ENCODE data around the gene CSPG4.

DNA sequence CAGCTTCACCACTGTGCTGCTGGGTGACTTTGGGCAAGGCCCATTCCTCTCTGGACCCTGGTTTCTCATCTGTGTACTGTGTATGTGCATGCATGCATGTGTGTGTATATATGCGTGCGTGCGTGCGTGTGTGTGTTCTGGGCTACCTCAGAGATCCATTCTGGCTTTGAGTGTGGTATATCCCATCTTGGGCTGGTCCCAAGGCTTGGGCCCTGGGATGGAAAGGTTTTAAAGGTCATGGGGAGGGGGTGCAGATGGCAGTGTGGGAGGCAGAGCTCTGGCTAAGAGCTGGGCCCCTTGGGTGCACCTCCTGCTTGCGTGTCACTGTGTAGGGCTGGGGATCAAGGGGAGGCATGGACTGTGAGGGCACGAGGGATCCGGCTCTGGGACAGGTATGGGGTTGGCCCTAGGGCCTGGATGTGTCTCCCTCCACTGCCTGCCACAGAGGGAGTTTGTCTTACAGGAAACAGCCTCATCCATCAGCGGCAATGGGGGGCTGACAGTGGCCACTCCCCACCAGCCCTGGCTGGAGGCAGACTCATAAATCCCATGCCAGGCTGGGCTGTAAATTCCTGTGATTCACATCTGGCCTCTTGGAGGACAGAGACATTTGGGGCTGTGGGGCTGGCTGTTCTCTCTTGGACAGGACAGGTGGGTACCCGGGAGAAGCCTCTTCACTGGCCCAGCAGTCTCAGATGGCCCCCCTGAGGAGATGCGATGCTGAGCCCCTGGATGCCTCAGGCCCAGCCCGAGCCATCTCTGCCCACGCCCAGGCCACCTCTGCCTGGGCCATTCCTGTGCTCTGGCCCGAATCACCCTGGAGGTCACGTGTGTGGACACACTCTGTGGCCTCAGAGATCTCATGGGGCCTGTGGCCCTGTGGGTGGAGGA, 21.4 kb upstream of the CSPG4 start:
- TF ChIP-seq, protein P1, sequence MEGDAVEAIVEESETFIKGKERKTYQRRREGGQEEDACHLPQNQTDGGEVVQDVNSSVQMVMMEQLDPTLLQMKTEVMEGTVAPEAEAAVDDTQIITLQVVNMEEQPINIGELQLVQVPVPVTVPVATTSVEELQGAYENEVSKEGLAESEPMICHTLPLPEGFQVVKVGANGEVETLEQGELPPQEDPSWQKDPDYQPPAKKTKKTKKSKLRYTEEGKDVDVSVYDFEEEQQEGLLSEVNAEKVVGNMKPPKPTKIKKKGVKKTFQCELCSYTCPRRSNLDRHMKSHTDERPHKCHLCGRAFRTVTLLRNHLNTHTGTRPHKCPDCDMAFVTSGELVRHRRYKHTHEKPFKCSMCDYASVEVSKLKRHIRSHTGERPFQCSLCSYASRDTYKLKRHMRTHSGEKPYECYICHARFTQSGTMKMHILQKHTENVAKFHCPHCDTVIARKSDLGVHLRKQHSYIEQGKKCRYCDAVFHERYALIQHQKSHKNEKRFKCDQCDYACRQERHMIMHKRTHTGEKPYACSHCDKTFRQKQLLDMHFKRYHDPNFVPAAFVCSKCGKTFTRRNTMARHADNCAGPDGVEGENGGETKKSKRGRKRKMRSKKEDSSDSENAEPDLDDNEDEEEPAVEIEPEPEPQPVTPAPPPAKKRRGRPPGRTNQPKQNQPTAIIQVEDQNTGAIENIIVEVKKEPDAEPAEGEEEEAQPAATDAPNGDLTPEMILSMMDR (IDR thresholded peaks at IDR 0.05; ENCODE audit: low read depth, low read length, poor library complexity, severe bottlenecking): no peak
- no peak for TF ChIP-seq EZH2phosphoT487 (IDR thresholded peaks at IDR 0.05; ENCODE audit: borderline replicate concordance, low read length)
